ENCODE results near the gene ADARB1. TPM values are rescaled to one million over a fixed set of nuclear protein-coding genes. Genes with fewer than 3 reads are reported as not detected.

ADARB1 gene
- total and polyA plus RNA-seq, 2 donors (not counting 1 experiment from before 2014, with no cell fraction given) = 17.1 to 33.3 TPM

DNA sequence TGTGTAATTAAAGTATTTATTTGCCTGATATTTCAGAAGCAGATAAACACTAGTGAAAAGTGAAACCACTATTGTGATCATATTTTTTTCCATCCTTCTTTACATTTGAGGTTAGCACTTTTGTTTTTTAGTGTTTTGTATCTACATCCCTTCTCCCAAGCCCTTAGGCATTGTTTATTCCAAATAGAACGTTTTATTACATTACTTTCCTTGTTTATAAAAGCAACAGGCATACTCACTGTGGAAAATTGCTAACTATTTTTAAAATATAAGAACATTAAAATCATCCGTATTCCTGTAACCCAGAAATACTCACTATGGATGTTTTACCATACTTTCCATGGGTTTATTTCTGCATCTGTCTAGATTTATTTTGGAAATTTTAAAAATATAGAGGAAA, 109.5 kb downstream of the ADARB1 start:
- WGBS (ENCODE audit: insufficient coverage) = no CpG with 5 or more reads among the region's 2 CpGs
- Histone ChIP-seq H3K4me1 (ENCODE audit: control insufficient read depth in 2 of 2, insufficient read depth in 2 of 2, low read length in 2 of 2) (no peaks in the 10 kb centered on the region), H3K4me3 (ENCODE audit: control extremely low read depth in 1 of 5, extremely low read depth in 1 of 5, insufficient read depth in 1 of 5, low read depth in 2 of 5, low read length in 4 of 5) (no peak overlapping the region), H4K20me1 (ENCODE audit: control insufficient read depth, insufficient read depth, low read length, poor library complexity, severe bottlenecking) (peaks cover 12% of the 10 kb centered on the region), H3K4me2 (replicated peaks; ENCODE audit: low read depth, low read length, poor library complexity, severe bottlenecking) (no peak overlapping the region), H2AFZ (ENCODE audit: insufficient read depth, low read depth, low read length, poor library complexity, severe bottlenecking) (no peak overlapping the region), H3K9ac (ENCODE audit: low read length) (no peak overlapping the region), H3K36me3 (replicated peaks in 1 of 2; ENCODE audit: control extremely low read depth in 1 of 2, control insufficient read depth in 1 of 2, extremely low read depth in 1 of 2, insufficient read depth in 2 of 2, low read length in 1 of 2) (peaks cover 5 to 64% of the 10 kb centered on the region in 2 experiments), H3K27me3 (replicated peaks in 1 of 4; ENCODE audit: control extremely low read depth in 1 of 4, control insufficient read depth in 3 of 4, insufficient read depth in 4 of 4, low read length in 3 of 4) (no peaks in the 10 kb centered on the region), H3K27ac (ENCODE audit: low read length in 2 of 2) (no peak overlapping the region), H3K9me3 (ENCODE audit: control extremely low read depth in 1 of 3, control insufficient read depth in 2 of 3, insufficient read depth in 1 of 3, low read length in 2 of 3) (peaks cover 8 to 21% (median 12%) of the 10 kb centered on the region in 3 donors), H3K79me2 (ENCODE audit: control insufficient read depth, insufficient read depth, low read length) (peaks cover 3% of the 10 kb centered on the region)
- no peak for TF ChIP-seq CTCF (IDR thresholded peaks at IDR 0.05)
- TF ChIP-seq EZH2 (IDR thresholded peaks at IDR 0.05; ENCODE audit: borderline replicate concordance, insufficient read depth, low read depth, low read length, poor library complexity, severe bottlenecking) = no peak
- Mint-ChIP-seq H3K4me3 (no peak overlapping the region), H3K4me1 (no peaks in the 10 kb centered on the region), H3K9me3 (ENCODE audit: insufficient read depth) (peaks cover 10% of the 10 kb centered on the region), H3K27ac (no peak overlapping the region), H3K27me3 (no peaks in the 10 kb centered on the region)
- no peak for ATAC-seq (ENCODE audit: low read depth)
- intact Hi-C loops (cut with micrococcal nuclease) = no loop called here
- no peak for DNase-seq
- ChIA-PET CTCF (no interaction called here), POLR2A (no interaction called here)

- Histone ChIP-seq H4K20me1 (ENCODE audit: control insufficient read depth, insufficient read depth, low read length, poor library complexity, severe bottlenecking) (peaks cover 7% of the 10 kb centered on the region), H2AFZ (ENCODE audit: insufficient read depth, low read depth, low read length, poor library complexity, severe bottlenecking) (no peak overlapping the region), H3K79me2 (ENCODE audit: control insufficient read depth, insufficient read depth, low read length) (no peaks in the 10 kb centered on the region), H3K9me3 (ENCODE audit: control extremely low read depth in 1 of 3, control insufficient read depth in 2 of 3, insufficient read depth in 1 of 3, low read length in 2 of 3) (peaks cover 8 to 32% (median 16%) of the 10 kb centered on the region in 3 donors), H3K36me3 (replicated peaks in 1 of 2; ENCODE audit: control extremely low read depth in 1 of 2, control insufficient read depth in 1 of 2, extremely low read depth in 1 of 2, insufficient read depth in 2 of 2, low read length in 1 of 2) (peaks cover 8 to 75% of the 10 kb centered on the region in 2 experiments), H3K9ac (ENCODE audit: low read length) (no peak overlapping the region), H3K4me3 (ENCODE audit: control extremely low read depth in 1 of 5, extremely low read depth in 1 of 5, insufficient read depth in 1 of 5, low read depth in 2 of 5, low read length in 4 of 5) (no peak overlapping the region), H3K4me1 (ENCODE audit: control insufficient read depth in 2 of 2, insufficient read depth in 2 of 2, low read length in 2 of 2) (no peaks in the 10 kb centered on the region), H3K4me2 (replicated peaks; ENCODE audit: low read depth, low read length, poor library complexity, severe bottlenecking) (no peak overlapping the region), H3K27me3 (replicated peaks in 1 of 4; ENCODE audit: control extremely low read depth in 1 of 4, control insufficient read depth in 3 of 4, insufficient read depth in 4 of 4, low read length in 3 of 4) (no peaks in the 10 kb centered on the region), H3K27ac (ENCODE audit: low read length in 2 of 2) (no peak overlapping the region)
- Mint-ChIP-seq H3K27ac (no peak overlapping the region), H3K27me3 (no peaks in the 10 kb centered on the region), H3K4me3 (no peak overlapping the region), H3K9me3 (ENCODE audit: insufficient read depth) (peaks cover 13% of the 10 kb centered on the region), H3K4me1 (no peaks in the 10 kb centered on the region)
- POLR2A ChIA-PET = no interaction called here
- TF ChIP-seq EZH2 (IDR thresholded peaks at IDR 0.05; ENCODE audit: borderline replicate concordance, insufficient read depth, low read depth, low read length, poor library complexity, severe bottlenecking) (no peak), CTCF (IDR thresholded peaks at IDR 0.05) (no peak)
- DNase-seq (no peak), ATAC-seq (ENCODE audit: low read depth) (no peak)
- CTCF ChIA-PET = no interaction called here
- intact Hi-C loops (cut with micrococcal nuclease) = no loop called here
- 98% methylated on average over 10 of the region's 11 CpGs for WGBS (ENCODE audit: insufficient coverage)
Measured at GRCh38 chr21:45184869-45185268, 110.5 kb downstream of the ADARB1 start.

Measured in B cell (primary cell).